HEK293 (cell line): ENCODE measurements around the gene PLSCR3.

Experiments used
- GLI4 ChIP-seq: fragments of 450-650 bp; formaldehyde crosslinking; IDR thresholded peaks from 2 replicates; pipeline ENCODE4 v1.5.1; 2016; ENCODE audit warnings: missing biosample characterization, missing genetic modification characterization
- GLIS2 ChIP-seq: fragments of 450-650 bp; formaldehyde crosslinking; IDR thresholded peaks from 2 replicates; pipeline ENCODE4 v1.5.1; 2016; ENCODE audit warnings: missing biosample characterization, missing genetic modification characterization
- HOXA7 ChIP-seq: sonication (generic); formaldehyde crosslinking; IDR thresholded peaks from 2 replicates; pipeline ENCODE4 v1.8.1; 2022; ENCODE audit warnings: missing genetic modification reagents, borderline replicate concordance
- HOXD13 ChIP-seq: sonication (generic); formaldehyde crosslinking; IDR thresholded peaks from 2 replicates; pipeline ENCODE4 v1.8.0; 2022; ENCODE audit warnings: missing genetic modification reagents, borderline replicate concordance
- INSM2 ChIP-seq: fragments of 450-650 bp; formaldehyde crosslinking; IDR thresholded peaks from 2 replicates; pipeline ENCODE4 v1.5.1; 2016; ENCODE audit warnings: missing biosample characterization, missing genetic modification characterization
- PRDM6 ChIP-seq: fragments of 450-650 bp; formaldehyde crosslinking; IDR thresholded peaks from 2 replicates; pipeline ENCODE4 v1.5.1; 2017; ENCODE audit warnings: missing biosample characterization, missing genetic modification characterization
- REPIN1 ChIP-seq: fragments of 450-650 bp; formaldehyde crosslinking; IDR thresholded peaks from 2 replicates; pipeline ENCODE4 v1.5.1; 2017; ENCODE audit warnings: missing biosample characterization, missing genetic modification characterization, low read depth
- SCRT2 ChIP-seq: fragments of 450-650 bp; formaldehyde crosslinking; IDR thresholded peaks from 2 replicates; pipeline ENCODE4 v1.5.1; 2016; ENCODE audit warnings: missing biosample characterization, missing genetic modification characterization
- ZBTB10 ChIP-seq: fragments of 450-650 bp; formaldehyde crosslinking; IDR thresholded peaks from 2 replicates; pipeline ENCODE4 v1.5.1; 2016; ENCODE audit warnings: missing biosample characterization, missing genetic modification characterization
- ZBTB49 ChIP-seq: fragments of 450-650 bp; formaldehyde crosslinking; IDR thresholded peaks from 2 replicates; pipeline ENCODE4 v1.5.1; 2016; ENCODE audit warnings: missing biosample characterization, missing genetic modification characterization, low read depth
- ZFP3 ChIP-seq: fragments of 450-650 bp; formaldehyde crosslinking; IDR thresholded peaks from 2 replicates; pipeline ENCODE4 v1.5.1; 2016; ENCODE audit warnings: low read depth, missing biosample characterization, missing genetic modification characterization
- ZFP41 ChIP-seq: fragments of 450-650 bp; formaldehyde crosslinking; IDR thresholded peaks from 2 replicates; pipeline ENCODE4 v1.5.1; 2016; ENCODE audit warnings: missing biosample characterization, missing genetic modification characterization, borderline replicate concordance
- ZIC2 ChIP-seq: fragments of 450-650 bp; formaldehyde crosslinking; IDR thresholded peaks from 2 replicates; pipeline ENCODE4 v1.5.1; 2016; ENCODE audit warnings: missing biosample characterization, missing genetic modification characterization
- ZNF148 ChIP-seq: fragments of 450-650 bp; formaldehyde crosslinking; IDR thresholded peaks from 2 replicates; pipeline ENCODE4 v1.5.0; 2017; ENCODE audit warnings: missing biosample characterization, missing genetic modification characterization, borderline replicate concordance
- ZNF175 ChIP-seq: fragments of 450-650 bp; formaldehyde crosslinking; IDR thresholded peaks from 2 replicates; pipeline ENCODE4 v1.5.1; 2016; ENCODE audit warnings: missing biosample characterization, missing genetic modification characterization
- ZNF184 ChIP-seq: fragments of 450-650 bp; IDR thresholded peaks from 2 replicates; pipeline ENCODE4 v1.5.1; 2018; ENCODE audit warnings: missing biosample characterization, mild to moderate bottlenecking, missing genetic modification characterization
- ZNF324 ChIP-seq: fragments of 450-650 bp; formaldehyde crosslinking; IDR thresholded peaks from 2 replicates; pipeline ENCODE4 v1.5.1; 2016; ENCODE audit warnings: missing biosample characterization, missing genetic modification characterization
- ZNF350 ChIP-seq: fragments of 450-650 bp; formaldehyde crosslinking; IDR thresholded peaks from 2 replicates; pipeline ENCODE4 v1.5.0; 2017; ENCODE audit warnings: missing biosample characterization, mild to moderate bottlenecking, missing genetic modification characterization
- ZNF624 ChIP-seq: fragments of 450-650 bp; formaldehyde crosslinking; IDR thresholded peaks from 2 replicates; pipeline ENCODE4 v1.5.1; 2017; ENCODE audit warnings: missing biosample characterization, missing genetic modification characterization
- ZNF626 ChIP-seq: fragments of 450-650 bp; sonication (Bioruptor Pico); formaldehyde crosslinking; IDR thresholded peaks from 2 replicates; pipeline ENCODE4 v1.5.1; 2018; ENCODE audit warnings: missing biosample characterization, missing genetic modification characterization, inconsistent platforms
- ZNF692 ChIP-seq: fragments of 450-650 bp; formaldehyde crosslinking; IDR thresholded peaks from 2 replicates; pipeline ENCODE4 v1.5.1; 2016; ENCODE audit warnings: missing biosample characterization, missing genetic modification characterization
- ZNF777 ChIP-seq: fragments of 450-650 bp; formaldehyde crosslinking; IDR thresholded peaks from 2 replicates; pipeline ENCODE4 v1.5.1; 2017; ENCODE audit warnings: missing biosample characterization, missing genetic modification characterization, borderline replicate concordance
- ZSCAN18 ChIP-seq: fragments of 450-650 bp; formaldehyde crosslinking; IDR thresholded peaks from 2 replicates; pipeline ENCODE4 v1.5.1; 2016; ENCODE audit warnings: missing biosample characterization, missing genetic modification characterization
- ZSCAN23 ChIP-seq: fragments of 450-650 bp; formaldehyde crosslinking; IDR thresholded peaks from 2 replicates; pipeline ENCODE4 v1.5.1; 2016; ENCODE audit warnings: missing biosample characterization, missing genetic modification characterization

PLSCR3 gene

GRCh38 chr17:7440113-7440833, 45.9 kb upstream of the PLSCR3 start (continued):
- TF ChIP-seq ZSCAN18 (tag by site-specific recombination) (no peak), ZNF692 (no peak), INSM2 (tag by site-specific recombination) (no peak), ZBTB49 (no peak), ZNF350 (tag by site-specific recombination) (no peak), ZIC2 (tag by site-specific recombination) (peak; percentile 70), GLI4 (tag by site-specific recombination) (no peak), ZNF184 (tag by site-specific recombination) (no peak), ZFP3 (tag by site-specific recombination) (no peak), GLIS2 (peak; percentile 94), ZNF175 (no peak), ZFP41 (tag by site-specific recombination) (no peak), ZNF626 (tag by site-specific recombination) (no peak), ZNF148 (tag by site-specific recombination) (no peak; the same call in 1 of the 2 replicates), PRDM6 (no peak), SCRT2 (tag by site-specific recombination) (no peak), ZNF624 (tag by site-specific recombination) (no peak), HOXA7 (CRISPR knock-in tag) (no peak), REPIN1 (tag by site-specific recombination) (0 out of 2 replicates have a peak, but pooled peaks have one; percentile 39), ZBTB10 (tag by site-specific recombination) (peak; percentile 51; the same call in 1 of the 2 replicates), ZNF777 (tag by site-specific recombination) (peak; percentile 75; the same call in 1 of the 2 replicates), ZSCAN23 (tag by site-specific recombination) (0 out of 2 replicates have a peak, but pooled peaks have one; percentile 38), HOXD13 (CRISPR knock-in tag) (no peak), ZNF324 (tag by site-specific recombination) (peak; percentile 48; the same call in 1 of the 2 replicates)
